Thoracic aorta (tissue), 2 donors: Measurements from ENCODE around the gene ITGB7. TPM values are rescaled to one million over a fixed set of nuclear protein-coding genes. Genes with fewer than 3 reads are reported as not detected.

Source experiments
- ATAC-seq: fragments of 150-250 bp; one replicate; pipeline ENCODE4 v1.8.0; 2017; ENCODE audit warnings: low read depth; ENCODE audit not compliant: insufficient number of reproducible peaks, low FRiP score
- DNase-seq: peaks from one replicate; pipeline ENCODE4 v3.0.0-alpha.2; 2020; ENCODE audit warnings: low spot score
- H3K27ac ChIP-seq, 2 donors: fragments of 200-600 bp; sonication (generic); 1 replicate in 1 of 2; 2 replicates in 1 of 2; pipeline ENCODE4 v1.5.1; 2016; ENCODE audit warnings: mild to moderate bottlenecking in 2 of 2, moderate library complexity in 2 of 2
- H3K27me3 ChIP-seq: fragments of 200-600 bp; sonication (generic); replicated peaks from 2 replicates; pipeline ENCODE4 v1.6.0; 2016; ENCODE audit warnings: mild to moderate bottlenecking; ENCODE audit not compliant: insufficient read depth
- H3K36me3 ChIP-seq: fragments of 200-600 bp; sonication (generic); one replicate; pipeline ENCODE4 v1.5.1; 2016
- H3K4me1 ChIP-seq, 2 donors: fragments of 200-600 bp; sonication (generic); 1 replicate in 1 of 2; 2 replicates in 1 of 2; pipeline versions ENCODE4 v1.5.1 to v1.6.0; 2016; ENCODE audit warnings: low read depth in 2 of 2, mild to moderate bottlenecking in 1 of 2; ENCODE audit not compliant: control insufficient read depth in 1 of 2
- H3K4me3 ChIP-seq: fragments of 200-600 bp; sonication (generic); 2 replicates; pipeline ENCODE4 v1.5.1; 2016; ENCODE audit warnings: mild to moderate bottlenecking
- H3K9me3 ChIP-seq: fragments of 200-600 bp; sonication (generic); 2 replicates; pipeline ENCODE4 v1.5.1; 2016
- total RNA-seq, 2 donors: library from RNA; depleted of rRNA; stranded (reverse); fragments of >200 nt; gene quantifications; one replicate each; pipeline versions ENCODE4 v1.1.0 to v1.2.3, GENCODE V29; 2016
- TF ChIP-seq, protein P1 (sequence below): fragments of 200-600 bp; sonication (generic); IDR thresholded peaks from one replicate; pipeline ENCODE4 v1.5.1; 2019; ENCODE audit warnings: antibody characterized with exemption

ITGB7 gene
- total RNA-seq, 2 donors from 2014 or later, result 2.1 to 8.3 TPM

DNA sequence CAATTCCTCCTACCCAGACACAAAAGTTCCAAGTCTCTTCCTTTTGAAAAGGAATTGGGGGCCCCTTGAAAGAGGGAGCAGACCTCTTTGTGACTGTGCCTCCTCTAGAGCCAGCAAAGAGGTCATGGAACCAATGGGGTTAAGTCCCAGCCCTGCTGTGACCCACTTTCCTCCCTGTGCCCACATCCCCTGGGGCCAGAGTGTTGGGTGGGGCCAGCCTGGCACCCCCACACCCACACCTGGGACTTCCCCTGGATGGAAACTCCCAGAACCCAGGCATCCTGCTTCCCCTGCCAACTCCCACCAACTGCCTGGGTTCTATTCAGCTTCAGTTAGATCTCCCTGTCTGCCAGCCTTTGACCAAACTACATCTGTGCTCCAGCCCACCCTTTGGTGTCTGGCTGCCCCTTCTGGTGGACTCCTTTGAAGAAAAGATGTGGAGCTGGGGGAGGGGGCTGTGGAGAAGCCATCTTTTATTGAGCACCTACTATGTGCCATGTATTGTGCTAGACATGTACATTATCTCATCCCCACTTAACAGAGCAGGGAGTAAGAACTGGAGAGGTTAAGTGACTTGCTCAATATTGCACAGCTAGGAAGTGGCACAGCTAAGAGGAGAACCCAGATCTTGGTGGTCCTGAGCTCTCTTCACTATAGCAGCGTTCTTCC lies 29.5 kb upstream of the ITGB7 start:
- Histone ChIP-seq H3K9me3 (no peaks in the 10 kb centered on the region), H3K4me3 (no peak overlapping the region), H3K27me3 (no peaks in the 10 kb centered on the region), H3K4me1 (peaks cover 17 to 26% of the 10 kb centered on the region in 2 donors), H3K27ac (no peak overlapping the region), H3K36me3 (no peaks in the 10 kb centered on the region)
- TF ChIP-seq, protein P1, sequence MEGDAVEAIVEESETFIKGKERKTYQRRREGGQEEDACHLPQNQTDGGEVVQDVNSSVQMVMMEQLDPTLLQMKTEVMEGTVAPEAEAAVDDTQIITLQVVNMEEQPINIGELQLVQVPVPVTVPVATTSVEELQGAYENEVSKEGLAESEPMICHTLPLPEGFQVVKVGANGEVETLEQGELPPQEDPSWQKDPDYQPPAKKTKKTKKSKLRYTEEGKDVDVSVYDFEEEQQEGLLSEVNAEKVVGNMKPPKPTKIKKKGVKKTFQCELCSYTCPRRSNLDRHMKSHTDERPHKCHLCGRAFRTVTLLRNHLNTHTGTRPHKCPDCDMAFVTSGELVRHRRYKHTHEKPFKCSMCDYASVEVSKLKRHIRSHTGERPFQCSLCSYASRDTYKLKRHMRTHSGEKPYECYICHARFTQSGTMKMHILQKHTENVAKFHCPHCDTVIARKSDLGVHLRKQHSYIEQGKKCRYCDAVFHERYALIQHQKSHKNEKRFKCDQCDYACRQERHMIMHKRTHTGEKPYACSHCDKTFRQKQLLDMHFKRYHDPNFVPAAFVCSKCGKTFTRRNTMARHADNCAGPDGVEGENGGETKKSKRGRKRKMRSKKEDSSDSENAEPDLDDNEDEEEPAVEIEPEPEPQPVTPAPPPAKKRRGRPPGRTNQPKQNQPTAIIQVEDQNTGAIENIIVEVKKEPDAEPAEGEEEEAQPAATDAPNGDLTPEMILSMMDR, result no peak
- no peak for ATAC-seq
- DNase-seq, result no peak

DNA sequence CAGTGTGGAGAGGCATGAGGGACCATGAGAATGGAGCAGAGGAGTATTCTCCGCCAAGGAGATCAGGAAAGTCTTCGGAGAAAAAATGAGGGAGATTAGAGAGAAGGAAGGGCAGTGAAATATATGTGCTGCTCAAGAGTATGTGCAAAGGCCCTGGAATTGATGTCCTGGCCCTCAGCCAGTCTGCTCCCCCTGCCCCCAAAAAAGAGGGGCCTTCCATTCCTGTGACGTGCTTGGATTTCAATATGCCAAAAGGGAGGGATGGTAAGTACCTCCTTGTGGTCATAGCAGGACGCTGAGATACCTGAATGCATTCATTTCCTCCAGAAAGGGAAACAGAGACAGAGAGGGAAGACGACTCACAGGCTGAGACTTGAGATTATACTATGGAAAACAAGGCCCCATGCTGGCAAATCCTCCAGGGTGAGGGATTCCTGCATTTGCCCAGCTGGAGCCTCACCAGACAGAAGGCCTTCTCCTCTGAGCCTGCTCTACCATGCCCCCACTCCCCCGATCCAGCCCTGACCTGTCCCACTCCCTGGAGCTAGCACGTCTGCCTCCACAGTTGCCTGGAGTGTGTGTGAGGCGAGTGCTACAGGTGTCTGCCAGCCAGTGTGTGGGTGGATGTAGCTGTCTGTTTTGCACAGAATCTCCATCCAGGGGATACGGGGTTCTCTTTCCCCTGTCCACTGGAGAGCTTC lies 28.8 kb upstream of the ITGB7 start:
- no peaks in the 10 kb centered on the region for H3K9me3 ChIP-seq
- TF ChIP-seq, protein P1, result no peak
- H3K4me3 ChIP-seq, result no peak overlapping the region
- no peaks in the 10 kb centered on the region for H3K36me3 ChIP-seq
- no peak overlapping the region for H3K27ac ChIP-seq
- DNase-seq, result no peak
- ATAC-seq, result no peak
- no peaks in the 10 kb centered on the region for H3K27me3 ChIP-seq
- peaks cover 17 to 29% of the 10 kb centered on the region in 2 donors for H3K4me1 ChIP-seq

DNA sequence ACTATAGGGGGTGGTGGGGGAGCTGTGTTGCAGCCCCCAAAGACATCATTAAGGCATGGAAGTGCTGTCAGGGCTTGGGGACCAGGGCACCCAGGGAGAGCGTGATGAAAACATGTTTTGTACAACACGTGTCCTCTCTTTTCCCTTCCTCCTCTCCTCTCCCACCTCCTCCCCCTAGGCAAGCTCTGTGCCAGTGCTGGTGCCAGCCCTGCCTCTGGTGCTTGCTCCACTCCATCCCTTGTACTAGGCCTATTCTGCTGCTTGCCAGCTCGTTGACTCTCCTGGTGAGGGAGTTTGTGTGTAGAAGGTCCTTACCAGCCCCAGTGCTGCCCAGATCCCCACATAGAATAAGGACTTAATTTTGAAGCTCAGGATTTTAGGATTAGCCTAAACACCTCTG lies 28.1 kb upstream of the ITGB7 start:
- Histone ChIP-seq H3K27me3 (no peaks in the 10 kb centered on the region), H3K4me3 (no peak overlapping the region), H3K27ac (peak overlapping the region; percentile 0 to 91), H3K36me3 (no peaks in the 10 kb centered on the region), H3K9me3 (no peaks in the 10 kb centered on the region), H3K4me1 (peaks cover 21 to 36% of the 10 kb centered on the region in 2 donors)
- TF ChIP-seq, protein P1, result no peak
- DNase-seq (no peak), ATAC-seq (no peak)

DNA sequence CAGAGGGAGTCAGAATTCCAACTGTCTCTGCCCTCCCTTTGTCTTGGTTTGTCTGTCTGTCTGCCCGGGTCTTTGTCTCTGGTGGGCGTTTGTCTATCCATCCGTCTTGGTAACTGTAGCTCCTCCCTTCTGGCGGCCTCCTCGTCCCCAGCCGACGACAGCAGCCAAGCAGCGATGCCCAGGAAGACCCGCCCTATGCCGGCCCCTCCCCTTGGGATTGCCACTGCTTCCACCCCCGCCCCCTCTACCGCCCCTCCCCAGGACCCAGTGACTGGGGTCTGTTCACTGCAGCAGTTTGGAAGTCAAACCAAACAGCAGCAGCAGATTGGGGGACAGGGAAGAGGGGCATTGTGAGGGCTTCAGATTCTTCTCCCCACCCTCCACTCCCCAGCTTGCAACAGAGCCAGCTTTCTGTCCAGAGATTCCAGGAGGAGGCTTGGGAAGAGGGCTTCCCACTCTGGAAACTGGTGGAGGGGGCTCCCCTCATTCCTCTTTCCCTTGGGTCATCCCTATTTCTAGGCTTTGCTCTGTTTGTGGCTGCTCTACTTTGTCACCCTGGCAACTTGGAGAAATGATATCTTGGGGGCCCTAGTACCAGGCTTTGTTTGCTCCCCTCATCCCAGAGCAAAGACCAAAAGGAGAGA lies 27.3 kb upstream of the ITGB7 start:
- TF ChIP-seq, protein P1, result no peak
- ATAC-seq (no peak), DNase-seq (no peak)
- Histone ChIP-seq H3K27ac (peak overlapping the region; percentile 58 to 91), H3K36me3 (no peaks in the 10 kb centered on the region), H3K9me3 (no peaks in the 10 kb centered on the region), H3K27me3 (no peaks in the 10 kb centered on the region), H3K4me3 (no peak overlapping the region), H3K4me1 (peaks cover 26 to 44% of the 10 kb centered on the region in 2 donors)

DNA sequence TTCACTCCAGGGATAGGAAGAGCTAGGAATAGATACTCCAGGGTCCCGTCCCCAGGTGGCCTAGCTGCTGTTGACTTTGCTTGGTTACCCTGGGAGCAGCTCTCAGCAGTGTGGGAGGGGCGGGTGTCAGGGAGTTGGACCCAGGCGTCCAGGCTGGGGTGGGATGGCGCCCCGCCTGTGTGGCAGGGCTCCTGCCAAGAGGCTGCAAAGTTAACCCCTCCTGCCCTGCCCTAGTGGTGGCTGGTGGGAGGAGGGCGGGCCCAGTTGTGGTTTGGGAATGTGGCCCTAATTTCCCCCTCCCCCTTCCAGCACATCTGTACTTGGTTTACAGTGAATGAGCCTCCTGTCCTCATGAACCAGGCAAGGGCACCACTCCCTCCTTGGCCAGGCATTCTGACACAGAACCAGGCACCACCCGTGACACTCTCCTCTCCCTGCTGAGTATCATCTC lies 26.6 kb upstream of the ITGB7 start:
- no peaks in the 10 kb centered on the region for H3K9me3 ChIP-seq
- no peaks in the 10 kb centered on the region for H3K27me3 ChIP-seq
- peaks cover 28 to 51% of the 10 kb centered on the region in 2 donors for H3K4me1 ChIP-seq
- H3K4me3 ChIP-seq, result peak overlapping the region; percentile 94
- TF ChIP-seq, protein P1, result no peak
- no peaks in the 10 kb centered on the region for H3K36me3 ChIP-seq
- H3K27ac ChIP-seq, result peak overlapping the region; percentile 71 to 91
- no peak for ATAC-seq
- DNase-seq, result no peak
